Colon (tissue), 2 donors: ENCODE measurements around the gene HERC4.
"Not testable (repeated sequence)": the region's sequence is repeated elsewhere in the genome, so short reads cannot be mapped to it uniquely, and the experiment has no call there.

Experiments used
- FAIRE-seq: peaks from 2 replicates; lab custom pipeline; 2012; peaks lifted over from hg19 to GRCh38; lab: Jason Lieb, UNC
- donor health status: control.
- donor health status: control.

Gene HERC4

GRCh38 chr10:68087685-68088401 lies 12.8 kb upstream of the HERC4 start:
- FAIRE-seq: no peak

DNA sequence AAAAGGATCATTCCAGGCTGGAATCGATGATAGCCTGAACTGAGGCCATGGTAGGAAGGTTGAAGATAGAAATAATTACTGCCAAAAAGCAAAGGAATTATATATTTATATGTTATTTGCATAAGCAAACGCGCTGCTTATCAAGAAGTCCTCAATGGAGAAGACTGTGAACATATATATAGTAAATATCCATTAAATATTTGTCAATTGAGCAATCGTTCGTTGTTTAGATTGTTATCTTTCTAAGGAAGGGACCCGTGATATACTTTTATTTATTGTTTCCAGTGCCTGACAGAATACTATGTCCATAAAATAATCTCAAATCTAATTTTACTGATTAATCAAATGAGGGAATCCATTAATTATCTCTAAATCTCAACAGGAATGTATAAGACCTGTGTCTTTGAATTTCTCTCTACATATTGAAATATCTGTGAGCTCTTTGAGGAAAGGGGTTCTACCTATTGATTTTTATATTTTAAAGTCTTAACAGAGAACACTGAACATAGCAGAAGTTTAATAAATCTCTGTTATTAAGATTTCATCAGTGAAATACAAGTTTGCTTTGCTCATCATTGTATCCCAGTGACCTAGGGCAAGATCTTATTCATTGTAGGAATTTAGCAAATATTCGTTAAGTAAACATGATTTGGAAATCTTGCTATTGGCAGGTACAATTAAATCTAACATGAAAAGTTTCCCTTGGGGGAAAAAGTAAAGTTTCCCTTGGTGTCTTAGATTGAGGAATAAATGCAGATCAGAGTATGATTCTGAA lies 12.0 kb upstream of the HERC4 start:
- FAIRE-seq: no peak

- FAIRE-seq: no peak
Observed at GRCh38 chr10:68086011-68086410, 10.9 kb upstream of the HERC4 start.

DNA sequence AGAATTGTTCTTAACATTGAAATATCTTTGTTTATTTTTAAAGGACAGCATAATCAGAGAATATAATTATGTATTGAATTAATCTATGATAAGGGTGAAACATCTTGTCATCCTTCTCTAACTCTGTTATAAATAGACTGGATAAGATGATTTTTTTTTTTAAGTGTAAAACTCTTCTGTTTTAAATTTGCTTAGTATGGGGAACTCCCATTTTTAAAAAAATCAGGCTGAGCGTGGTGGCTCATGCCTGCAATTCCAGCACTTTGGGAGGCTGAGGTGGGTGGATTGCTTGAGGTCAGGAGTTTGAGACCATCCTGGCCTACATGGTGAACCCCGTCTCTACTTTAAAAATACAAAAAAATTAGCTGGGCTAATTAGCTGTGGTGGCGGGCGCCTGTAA lies 9.4 kb upstream of the HERC4 start:
- FAIRE-seq: no peak

DNA sequence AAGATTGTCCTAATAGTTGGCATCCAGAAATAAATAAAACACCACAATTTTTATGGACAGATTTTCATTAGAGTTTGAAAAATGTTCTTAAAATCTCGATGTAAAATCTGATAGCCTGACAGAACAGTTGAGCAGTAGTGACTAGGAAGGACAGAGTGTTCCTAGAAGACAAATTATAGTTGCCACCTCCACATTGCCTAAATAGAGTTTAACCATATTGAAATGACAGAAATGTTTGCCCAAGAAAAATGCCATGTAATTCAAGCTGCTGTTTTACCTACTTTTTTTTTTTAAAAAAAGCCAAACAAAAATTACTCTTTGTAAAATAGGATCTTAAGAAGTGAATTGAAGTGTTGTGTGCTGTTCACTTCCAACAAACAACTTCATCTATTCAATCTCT lies 8.9 kb upstream of the HERC4 start:
- no peak for FAIRE-seq

DNA sequence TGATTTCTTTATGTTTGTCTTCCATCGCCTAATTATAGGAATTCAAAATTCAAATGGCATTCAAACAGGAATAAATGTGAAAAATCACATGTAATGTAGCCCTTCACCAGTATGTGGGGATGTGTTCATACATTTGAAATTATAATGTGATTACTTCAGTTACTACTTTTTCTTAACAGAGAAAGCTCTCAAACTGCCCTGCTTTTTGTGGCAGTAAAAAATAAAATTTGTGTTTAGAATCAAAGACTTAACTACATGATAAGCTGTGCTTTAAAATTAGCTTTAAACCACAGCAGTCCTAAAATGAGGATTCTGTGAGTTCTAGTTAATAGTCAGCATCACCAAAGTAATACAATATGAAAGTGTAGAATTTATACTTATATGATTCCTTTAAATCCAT lies 7.8 kb upstream of the HERC4 start:
- no peak for FAIRE-seq

GRCh38 chr10:68081916-68082315 lies 6.8 kb upstream of the HERC4 start:
- no peak for FAIRE-seq

DNA sequence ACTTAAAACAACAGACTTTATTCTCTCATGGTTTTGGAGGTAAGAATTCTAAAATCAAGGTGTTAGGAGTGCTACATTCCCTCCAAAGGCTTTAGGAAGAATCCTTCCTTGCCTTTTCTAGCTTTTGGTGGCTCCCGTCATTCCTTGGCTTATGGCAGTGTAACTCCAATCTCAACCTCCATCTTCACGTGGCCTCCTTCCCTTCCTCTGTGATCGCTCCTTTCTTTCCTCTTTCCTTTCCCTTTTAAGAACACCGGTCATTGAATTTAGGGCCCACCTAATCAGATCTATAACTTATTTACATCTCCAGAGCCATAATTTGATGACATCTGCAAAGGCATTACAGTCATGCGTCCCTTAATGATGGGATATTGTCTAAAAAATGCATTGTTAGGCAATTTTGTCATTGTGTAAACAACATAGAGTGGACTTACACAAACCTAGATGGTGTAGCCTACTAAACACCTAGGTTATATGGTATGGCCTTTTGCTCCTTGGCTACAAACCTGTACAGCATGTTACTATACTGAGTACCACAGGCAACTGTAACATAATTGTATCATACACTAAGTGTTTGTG lies 5.9 kb upstream of the HERC4 start:
- FAIRE-seq: no peak

DNA sequence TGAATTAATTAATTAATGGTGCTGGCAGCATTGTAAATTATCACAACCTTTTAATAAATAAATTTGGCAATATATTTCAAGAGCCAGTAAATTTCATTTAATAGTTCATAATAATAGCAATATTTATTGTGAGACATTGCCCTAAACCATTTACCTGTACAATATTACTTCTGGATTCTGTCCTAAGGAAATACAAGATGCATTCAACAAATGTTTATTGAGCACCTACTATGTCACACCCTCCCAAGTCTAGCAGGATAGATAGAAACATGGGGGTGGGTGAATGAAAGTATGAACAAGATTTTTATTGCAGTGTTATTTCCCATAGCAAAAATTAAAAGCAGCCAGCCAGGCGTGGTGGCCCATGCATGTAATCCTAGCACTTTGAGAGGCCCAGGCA lies 4.4 kb upstream of the HERC4 start:
- FAIRE-seq: no peak

DNA sequence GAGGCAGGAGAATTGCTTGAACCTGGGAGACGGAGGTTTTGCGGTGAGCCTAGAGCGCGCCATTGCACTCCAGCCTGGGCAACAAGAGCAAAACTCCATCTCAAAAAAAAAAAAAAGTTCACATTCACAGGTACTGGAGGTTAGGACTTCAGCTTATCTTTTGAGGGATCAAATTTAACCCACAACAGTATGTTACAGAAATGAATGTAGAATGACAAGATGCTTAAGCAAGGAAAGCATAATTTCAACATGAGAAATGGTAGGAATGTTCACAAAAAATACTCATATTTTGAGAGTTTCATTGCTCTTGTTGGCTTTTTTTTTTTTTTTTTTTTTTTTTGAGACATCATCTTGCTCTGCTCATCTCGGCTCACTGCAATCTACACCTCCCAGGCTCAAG lies 1.9 kb upstream of the HERC4 start:
- FAIRE-seq: no peak

GRCh38 chr10:68076081-68076480 lies 998 bp upstream of the HERC4 start:
- FAIRE-seq: not testable (repeated sequence)

DNA sequence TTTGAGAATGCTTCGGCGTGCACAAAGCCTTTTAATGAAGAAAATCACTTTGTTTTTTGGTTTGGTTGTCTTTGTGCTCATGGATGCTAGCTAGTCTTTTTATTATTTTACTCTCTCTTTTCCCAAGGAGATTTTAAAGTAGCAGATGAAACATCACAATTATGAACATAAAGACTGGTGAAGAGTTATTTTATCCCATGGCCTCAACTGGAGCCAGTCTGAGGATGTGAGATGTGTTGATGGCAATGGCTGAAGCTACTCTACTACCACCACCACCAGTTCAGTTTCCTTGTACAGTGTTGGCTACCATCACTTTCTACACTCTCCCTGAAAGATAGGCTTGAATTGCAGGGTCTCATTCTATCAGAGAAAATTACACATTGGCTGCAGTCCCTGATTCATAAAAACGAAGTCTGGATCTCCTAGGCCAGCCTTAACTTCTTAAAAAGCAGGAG lies 494 bp upstream of the HERC4 start:
- no peak for FAIRE-seq

GRCh38 chr10:68074031-68074774 lies 880 bp downstream of the HERC4 start:
- no peak for FAIRE-seq

DNA sequence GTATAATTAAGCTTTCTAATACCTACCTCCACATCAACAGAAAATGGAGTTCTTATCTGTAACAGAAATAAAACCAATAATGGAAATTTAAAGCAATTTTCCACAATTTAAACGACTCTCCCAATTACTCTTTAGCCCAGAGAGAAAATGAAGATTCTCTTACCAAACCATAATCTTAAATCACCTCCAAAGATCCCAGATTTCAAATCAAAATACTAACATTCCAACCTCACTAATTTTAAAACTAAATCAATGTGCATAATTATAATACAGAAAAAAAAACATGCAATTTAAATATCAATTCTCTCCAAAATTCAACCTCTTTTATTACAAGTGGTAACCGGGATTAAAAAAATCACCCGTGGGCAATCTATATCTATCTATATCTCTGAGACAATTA lies 1.5 kb downstream of the HERC4 start:
- no peak for FAIRE-seq

DNA sequence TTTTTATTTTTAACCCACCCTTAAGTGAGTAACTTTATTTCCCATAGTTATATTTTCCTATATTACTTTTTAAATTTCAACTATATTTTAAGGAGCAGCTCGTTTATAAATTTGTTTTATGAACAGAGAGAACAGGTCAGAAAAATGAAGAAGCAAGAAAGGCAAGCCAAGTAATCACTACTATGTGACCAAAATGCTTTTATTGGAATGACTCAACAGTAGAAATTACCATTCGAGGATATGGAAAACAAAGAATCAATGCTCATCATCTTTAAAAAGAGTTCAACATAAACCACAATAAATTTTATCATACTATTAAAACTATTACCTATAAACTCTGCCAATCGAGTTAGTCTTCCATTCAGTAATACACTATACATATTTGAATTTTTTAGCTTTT lies 7.6 kb downstream of the HERC4 start:
- no peak for FAIRE-seq

- FAIRE-seq: no peak
Observed at GRCh38 chr10:68067029-68067428, 8.1 kb downstream of the HERC4 start.

- FAIRE-seq: no peak
Observed at GRCh38 chr10:68053553-68053952, 21.5 kb downstream of the HERC4 start.

DNA sequence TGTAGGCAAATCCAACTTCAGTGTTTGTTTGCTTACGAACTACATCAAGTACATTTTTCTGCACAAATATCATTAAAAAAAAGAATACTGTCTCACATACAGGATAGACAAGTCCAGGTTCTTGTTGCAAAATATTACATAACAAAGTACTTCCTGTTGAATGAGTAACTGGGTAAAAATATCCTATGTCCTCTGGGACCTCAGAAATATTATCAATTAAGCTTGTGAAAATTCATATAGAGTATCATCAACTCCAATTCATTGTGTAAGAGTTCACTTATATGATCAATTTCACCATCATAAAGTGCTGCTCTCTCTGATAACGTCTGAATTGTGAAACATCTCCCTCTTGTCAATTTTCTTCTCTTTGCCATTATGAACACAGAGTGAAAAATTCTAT lies 22.6 kb downstream of the HERC4 start:
- no peak for FAIRE-seq

GRCh38 chr10:68049289-68050078 lies 25.6 kb downstream of the HERC4 start:
- FAIRE-seq: no peak

- FAIRE-seq: no peak
Observed at GRCh38 chr10:68047554-68048327, 27.3 kb downstream of the HERC4 start.

GRCh38 chr10:68047122-68047521 lies 28.0 kb downstream of the HERC4 start:
- no peak for FAIRE-seq
